Testis (tissue), 3 donors: ENCODE results near the gene SKI. TPM values are rescaled to one million over a fixed set of nuclear protein-coding genes. Genes with fewer than 3 reads are reported as not detected.

Experiments
- DNase-seq: peaks from one replicate; pipeline ENCODE4 v3.0.0-alpha.2; 2019
- H3K27ac ChIP-seq, 2 donors: fragments of 200-600 bp; sonication (generic); one replicate each; pipeline ENCODE4 v1.5.1; 2019
- H3K27me3 ChIP-seq: fragments of 200-600 bp; sonication (generic); one replicate; pipeline ENCODE4 v1.5.1; 2019
- H3K36me3 ChIP-seq: fragments of 200-600 bp; sonication (generic); one replicate; pipeline ENCODE4 v1.5.1; 2017; ENCODE audit warnings: low read depth; ENCODE audit errors: missing control alignments
- H3K4me1 ChIP-seq: fragments of 200-600 bp; sonication (generic); one replicate; pipeline ENCODE4 v1.5.1; 2019
- H3K4me3 ChIP-seq, 2 donors: fragments of 200-600 bp; sonication (generic); one replicate each; pipeline ENCODE4 v1.5.1; 2017 to 2019
- H3K9me3 ChIP-seq: fragments of 200-600 bp; sonication (generic); one replicate; pipeline ENCODE4 v1.5.1; 2017
- POLR2A ChIP-seq: fragments of 450-650 bp; IDR thresholded peaks from one replicate; pipeline ENCODE4 v1.6.1; 2017; ENCODE audit warnings: antibody characterized with exemption, mild to moderate bottlenecking, moderate library complexity
- WGBS, 2 donors: methylation state at CpG; one replicate each; pipeline ENCODE4 v1.1.5; 2018; 5-methylcytosine and 5-hydroxymethylcytosine counted together
- intact Hi-C: fragments of 100-400 bp; cut with DNase I; formaldehyde crosslinking; loops from one replicate; pipeline ENCODE4 v1.15.1; 2023; ENCODE audit warnings: low total_unique reads
- polyA plus RNA-seq: library from polyadenylated mRNA; stranded (reverse); fragments of 350-450 nt; fragmentation: Illumina TruSeq; extraction: RNeasy Lipid Tissue Mini Kit (QIAGEN cat#74804); gene quantifications from one replicate; pipeline ENCODE4 v1.2.3, GENCODE V29; 2014; ENCODE audit warnings: low read depth, low replicate concordance; ENCODE audit not compliant: insufficient read depth
- total RNA-seq, 2 donors: library from RNA; depleted of rRNA; stranded (reverse); fragments of >200 nt; gene quantifications; one replicate each; pipeline ENCODE4 v1.2.3, GENCODE V29; 2016
- TF ChIP-seq, protein P1 (sequence below), 3 experiments: fragments of 450-650 bp in 2 of 3; fragments of 200-600 bp in 1 of 3; sonication (generic) in 1 of 3; IDR thresholded peaks; one replicate each; pipeline ENCODE4 v1.5.1; 2016 to 2019; ENCODE audit warnings: antibody characterized with exemption in 3 of 3, mild to moderate bottlenecking in 2 of 3, moderate library complexity in 1 of 3

SKI gene
- total and polyA plus RNA-seq, 3 donors from 2014 or later = 40.2 to 87.1 (median 85.7) TPM

DNA sequence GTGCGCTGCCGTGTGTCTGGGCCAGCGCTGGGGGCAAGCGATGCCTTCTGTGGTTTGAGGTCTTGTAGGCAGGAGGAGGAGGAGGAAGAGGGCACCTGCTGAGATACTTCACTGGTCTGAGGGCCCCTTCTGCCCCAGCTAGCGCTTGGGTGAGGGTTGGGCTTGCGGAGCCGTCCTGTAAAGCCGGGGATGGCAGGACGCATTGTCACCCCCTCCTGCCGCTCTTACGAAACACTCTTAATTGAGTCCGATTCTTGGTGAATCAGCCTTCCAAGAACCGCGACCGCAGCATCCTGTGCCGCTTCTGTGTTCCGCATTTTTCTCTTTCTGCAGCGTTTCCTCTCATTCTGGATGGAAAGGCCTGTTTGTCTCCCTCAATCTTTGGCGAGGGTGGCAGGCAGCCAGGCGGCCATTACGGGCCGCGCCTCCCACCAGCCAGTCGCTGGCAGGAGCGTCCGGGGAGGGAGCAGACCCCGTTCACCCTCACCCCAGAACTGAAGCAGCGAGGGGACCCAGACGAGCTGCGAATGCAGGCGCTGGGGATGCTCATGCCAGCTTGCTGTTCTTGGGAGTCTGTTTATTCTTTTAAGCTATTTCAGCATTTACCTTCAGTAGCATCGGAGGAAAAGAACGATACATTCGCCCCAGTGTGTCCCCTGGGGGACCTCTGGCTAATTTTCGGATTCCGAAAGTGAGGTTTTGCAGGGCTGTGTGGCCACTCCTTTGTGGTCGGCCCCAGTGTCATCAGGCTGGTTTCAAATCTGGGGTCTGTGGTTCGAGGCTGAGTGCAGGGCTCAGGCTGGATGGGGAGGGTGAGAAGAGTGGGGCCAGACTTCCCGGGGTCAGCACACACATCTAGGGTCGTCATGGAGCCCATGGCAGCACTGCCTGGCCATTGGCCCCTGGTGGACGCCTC is 62.7 kb downstream of the SKI start:
- peak; percentile 82 for DNase-seq
- Histone ChIP-seq H3K9me3 (no peaks in the 10 kb centered on the region), H3K4me3 (no peak overlapping the region), H3K27me3 (no peaks in the 10 kb centered on the region), H3K27ac (peak overlapping the region; percentile 16 to 68), H3K36me3 (no peaks in the 10 kb centered on the region), H3K4me1 (peaks cover 44% of the 10 kb centered on the region)
- 21 to 39% methylated on average over 25 to 41 of the region's 41 CpGs for WGBS, 2 donors
- TF ChIP-seq POLR2A = no peak
- TF ChIP-seq, protein P1, sequence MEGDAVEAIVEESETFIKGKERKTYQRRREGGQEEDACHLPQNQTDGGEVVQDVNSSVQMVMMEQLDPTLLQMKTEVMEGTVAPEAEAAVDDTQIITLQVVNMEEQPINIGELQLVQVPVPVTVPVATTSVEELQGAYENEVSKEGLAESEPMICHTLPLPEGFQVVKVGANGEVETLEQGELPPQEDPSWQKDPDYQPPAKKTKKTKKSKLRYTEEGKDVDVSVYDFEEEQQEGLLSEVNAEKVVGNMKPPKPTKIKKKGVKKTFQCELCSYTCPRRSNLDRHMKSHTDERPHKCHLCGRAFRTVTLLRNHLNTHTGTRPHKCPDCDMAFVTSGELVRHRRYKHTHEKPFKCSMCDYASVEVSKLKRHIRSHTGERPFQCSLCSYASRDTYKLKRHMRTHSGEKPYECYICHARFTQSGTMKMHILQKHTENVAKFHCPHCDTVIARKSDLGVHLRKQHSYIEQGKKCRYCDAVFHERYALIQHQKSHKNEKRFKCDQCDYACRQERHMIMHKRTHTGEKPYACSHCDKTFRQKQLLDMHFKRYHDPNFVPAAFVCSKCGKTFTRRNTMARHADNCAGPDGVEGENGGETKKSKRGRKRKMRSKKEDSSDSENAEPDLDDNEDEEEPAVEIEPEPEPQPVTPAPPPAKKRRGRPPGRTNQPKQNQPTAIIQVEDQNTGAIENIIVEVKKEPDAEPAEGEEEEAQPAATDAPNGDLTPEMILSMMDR (IDR thresholded peaks at IDR 0.05) = no peak
- intact Hi-C loops = no loop called here

DNA sequence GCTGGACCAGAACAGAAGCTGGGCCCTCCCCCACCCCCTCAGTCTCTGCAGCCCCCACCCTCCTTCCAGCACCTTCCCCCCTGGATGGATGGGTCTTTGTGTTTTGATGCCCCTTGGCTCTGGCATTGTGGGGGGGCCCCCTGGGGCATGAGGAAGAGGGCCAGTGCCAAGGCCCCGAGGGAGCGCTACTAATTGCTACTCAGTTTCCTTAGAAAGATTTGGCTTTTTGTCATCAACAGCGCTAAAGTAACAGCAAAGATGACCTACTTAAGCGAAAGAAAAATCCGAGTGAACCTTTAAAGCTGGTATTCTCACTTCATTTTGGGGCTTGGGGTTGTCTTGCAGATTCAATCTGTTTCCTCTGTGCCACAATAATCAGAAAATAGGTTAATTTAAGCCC is 63.5 kb downstream of the SKI start:
- intact Hi-C loops = no loop called here
- Histone ChIP-seq H3K27me3 (no peaks in the 10 kb centered on the region), H3K36me3 (no peaks in the 10 kb centered on the region), H3K4me1 (peaks cover 42% of the 10 kb centered on the region), H3K4me3 (no peak overlapping the region), H3K9me3 (no peaks in the 10 kb centered on the region), H3K27ac (peak overlapping the region; percentile 16 to 68)
- no peak for TF ChIP-seq POLR2A
- TF ChIP-seq, protein P1 (IDR thresholded peaks at IDR 0.05) = no peak
- no peak for DNase-seq
- WGBS, 2 donors = 63 to 71% methylated on average over 5 of the region's 5 CpGs

DNA sequence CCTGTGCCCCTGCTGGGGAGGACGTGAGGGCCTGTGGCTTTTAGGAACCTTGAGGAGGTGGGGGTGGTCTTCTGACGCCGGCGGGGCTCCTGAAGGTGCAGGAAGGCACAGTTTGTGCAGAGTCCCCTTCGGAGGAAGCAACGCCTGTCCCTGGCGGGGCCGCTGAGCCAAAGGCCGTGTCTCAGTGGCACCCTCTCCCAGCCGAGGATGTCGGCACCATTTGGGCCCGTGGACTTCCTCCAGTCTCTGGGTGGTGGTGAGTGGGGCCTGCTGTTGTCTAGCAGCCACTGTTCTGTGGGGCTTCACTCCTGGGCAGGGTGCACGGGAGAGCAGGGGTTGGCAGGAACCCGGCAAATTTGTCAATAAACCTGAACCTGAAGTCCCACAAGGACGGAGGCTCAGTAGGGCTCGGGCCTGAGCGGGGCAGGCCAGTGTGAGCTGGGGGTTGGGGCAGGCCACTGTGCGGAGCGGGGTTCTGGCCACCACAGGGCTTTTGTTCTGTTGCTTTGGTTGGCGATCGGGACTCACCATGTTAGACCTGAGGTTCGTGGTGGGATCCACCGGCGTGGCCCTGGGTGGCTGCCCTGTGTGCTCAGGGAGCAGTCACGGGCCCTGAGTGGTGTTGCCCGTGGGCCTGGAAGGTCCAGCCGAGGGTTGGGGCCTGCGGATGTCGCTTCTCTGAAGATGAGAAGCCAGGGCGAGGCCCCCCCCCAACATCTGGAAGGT is 64.8 kb downstream of the SKI start:
- Histone ChIP-seq H3K27ac (no peak overlapping the region), H3K9me3 (no peaks in the 10 kb centered on the region), H3K36me3 (no peaks in the 10 kb centered on the region), H3K4me3 (no peak overlapping the region), H3K4me1 (peaks cover 38% of the 10 kb centered on the region), H3K27me3 (no peaks in the 10 kb centered on the region)
- TF ChIP-seq, protein P1 (IDR thresholded peaks at IDR 0.05) = no peak
- TF ChIP-seq POLR2A = no peak
- WGBS, 2 donors = 92 to 93% methylated on average over 16 to 27 of the region's 30 CpGs
- intact Hi-C loops = no loop called here
- no peak for DNase-seq

DNA sequence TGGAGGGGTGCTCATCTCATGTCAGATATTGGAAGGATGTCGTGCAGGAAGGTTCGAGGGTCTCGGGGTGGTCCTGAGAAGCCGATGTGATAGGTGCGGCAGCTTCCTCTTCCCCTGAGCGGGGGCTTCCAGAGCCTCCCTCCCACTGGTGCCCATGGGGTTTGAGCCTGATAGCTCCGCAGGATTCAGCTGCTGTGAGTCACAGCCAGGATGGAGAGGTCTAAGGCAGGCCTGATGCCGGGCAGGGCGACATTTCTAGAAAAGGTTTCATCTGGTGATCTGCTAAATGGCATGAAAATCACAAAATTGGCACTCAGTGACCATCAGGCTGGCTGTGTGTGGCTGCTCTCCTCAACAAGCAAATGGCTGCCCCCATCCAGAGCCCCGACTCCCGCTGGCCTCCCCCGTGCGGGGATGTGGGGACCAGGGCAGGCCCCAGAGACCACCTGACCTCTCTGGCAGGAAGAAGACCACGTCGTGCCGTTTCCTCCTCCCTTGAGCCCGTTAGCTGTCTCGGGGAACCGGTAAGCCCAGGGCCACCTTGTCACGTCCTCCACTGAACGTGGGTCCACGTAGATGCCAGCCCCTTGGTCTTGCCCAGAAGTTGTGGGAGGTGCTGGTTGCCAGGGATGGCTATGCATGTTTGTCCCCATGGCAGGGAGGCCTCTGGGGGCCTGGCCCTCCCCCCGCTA is 66.1 kb downstream of the SKI start:
- 73 to 74% methylated on average over 19 to 23 of the region's 23 CpGs for WGBS, 2 donors

More for the DNA sequence above, 66.1 kb downstream of the SKI start:
- H3K4me3 ChIP-seq = no peak overlapping the region
- TF ChIP-seq, protein P1 (IDR thresholded peaks at IDR 0.05) = no peak
- no peak for TF ChIP-seq POLR2A
- DNase-seq = no peak
- H3K4me1 ChIP-seq = peaks cover 42% of the 10 kb centered on the region
- no peaks in the 10 kb centered on the region for H3K9me3 ChIP-seq
- H3K36me3 ChIP-seq = no peaks in the 10 kb centered on the region
- no peaks in the 10 kb centered on the region for H3K27me3 ChIP-seq
- no peak overlapping the region for H3K27ac ChIP-seq
- intact Hi-C loops = no loop called here
